HG03045 (cell line): ENCODE data around the gene MRTFB.
"Not testable (repeated sequence)": the region's sequence is repeated elsewhere in the genome, so short reads cannot be mapped to it uniquely, and the experiment has no call there.

Experiments
- ATAC-seq: cut with Tn5 transposase; IDR thresholded peaks from one replicate; pipeline ENCODE4 v1.9.1; 2021; ENCODE audit warnings: mild to moderate bottlenecking, moderate library complexity; ENCODE audit not compliant: unreplicated experiment

The MRTFB gene

DNA sequence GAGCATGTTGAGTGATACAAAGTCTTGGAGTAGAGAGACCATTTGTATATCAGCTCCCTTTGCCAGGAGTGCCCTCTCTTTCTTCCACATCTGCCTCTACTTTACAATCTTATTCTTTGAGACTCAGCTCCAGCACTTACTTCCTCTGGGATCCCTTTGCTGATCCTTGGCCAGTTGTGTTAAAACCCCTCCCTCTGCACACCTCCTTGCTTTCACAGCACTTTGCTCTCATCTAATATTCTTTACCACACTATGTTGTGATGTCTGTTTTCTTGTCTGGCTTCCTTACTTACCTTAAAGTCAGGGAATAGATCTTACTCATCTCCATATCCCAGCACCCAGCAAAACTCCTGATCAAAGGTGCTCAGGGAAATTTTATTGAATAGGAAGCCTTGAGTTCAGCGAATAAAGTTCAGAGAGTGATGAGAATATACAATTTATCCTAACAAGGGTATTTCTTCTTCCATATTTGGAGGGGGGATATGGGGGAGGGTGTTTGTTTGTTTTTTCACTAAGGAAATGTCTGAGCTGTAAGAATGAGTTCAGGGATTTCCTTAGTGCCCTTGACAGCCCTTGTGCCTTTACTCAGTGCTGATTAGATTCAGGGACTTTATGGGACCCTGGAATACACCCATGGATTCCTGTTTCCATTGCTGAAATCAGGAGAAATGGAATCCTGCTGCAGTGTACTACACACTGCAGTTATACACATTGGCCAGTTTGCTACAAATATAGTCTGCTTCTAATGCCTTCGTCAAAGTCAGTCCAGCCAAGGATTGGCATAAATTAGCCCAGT, 32.0 kb downstream of the MRTFB start:
- no peak for ATAC-seq

DNA sequence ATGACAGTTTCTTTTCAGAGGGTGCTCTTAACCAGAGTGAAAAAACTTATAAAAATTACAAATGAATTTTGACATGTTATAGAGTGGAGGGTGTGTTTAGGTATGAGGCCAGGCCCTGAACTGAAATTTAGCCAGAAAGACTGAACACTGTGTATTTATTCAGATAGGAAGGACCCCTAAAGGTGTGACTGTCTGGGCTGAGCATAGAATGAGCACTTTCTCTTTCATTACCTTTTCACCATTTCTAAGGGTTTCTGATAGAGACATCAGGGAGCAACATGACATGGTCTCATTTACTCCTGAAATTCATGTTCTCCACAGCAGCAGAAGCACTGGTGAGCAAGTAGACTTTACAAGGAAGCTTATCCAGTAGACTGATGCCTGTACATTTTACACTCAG, 32.9 kb downstream of the MRTFB start:
- no peak for ATAC-seq

DNA sequence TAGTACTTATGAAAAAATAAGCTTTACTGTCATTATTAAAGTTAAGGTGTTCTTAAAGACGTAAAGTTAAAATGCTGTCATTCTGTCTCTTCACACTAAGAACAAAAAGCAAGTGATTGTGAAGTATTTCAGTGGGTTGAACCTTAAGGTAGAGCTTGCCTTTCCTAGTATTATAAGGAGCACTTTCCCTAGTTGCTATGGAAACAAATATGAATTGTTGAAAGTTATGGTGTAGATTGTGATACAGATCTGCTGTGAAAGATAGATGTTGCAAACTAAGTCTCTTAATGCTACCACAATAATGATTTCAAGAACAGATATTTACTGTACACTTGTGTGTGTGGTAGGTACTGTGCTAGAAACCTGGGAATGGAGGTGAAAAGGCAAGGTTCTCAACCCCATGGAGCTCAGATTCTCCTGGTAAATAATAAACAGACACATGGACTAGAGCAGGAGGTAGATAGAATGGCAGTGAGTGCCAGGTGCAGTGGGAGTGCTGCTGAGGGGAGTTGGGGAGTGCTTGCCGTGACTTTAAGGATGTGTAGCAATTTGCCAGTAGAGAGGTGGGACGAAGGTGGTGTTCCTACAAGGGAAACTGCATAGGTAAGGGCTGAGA, 34.7 kb downstream of the MRTFB start:
- ATAC-seq: no peak

DNA sequence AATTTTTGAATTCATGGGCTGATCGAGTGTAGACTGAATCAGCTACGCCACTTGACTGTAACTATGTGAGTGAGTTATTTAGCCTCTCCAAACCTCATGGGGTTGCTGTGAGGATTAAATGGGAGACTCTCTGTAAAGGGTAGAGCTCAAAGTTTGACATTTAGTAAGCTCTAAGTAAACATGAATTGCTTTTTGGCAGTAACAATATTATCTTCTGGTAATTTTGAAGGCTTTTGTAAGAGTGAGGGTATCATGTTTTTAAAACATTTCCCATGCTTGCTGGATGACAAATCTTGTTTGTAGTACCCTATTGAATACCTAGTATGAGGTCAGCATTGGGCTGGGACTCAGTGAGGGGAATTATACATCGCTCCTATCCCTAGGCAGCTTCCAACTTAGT, 35.3 kb downstream of the MRTFB start:
- ATAC-seq: no peak

DNA sequence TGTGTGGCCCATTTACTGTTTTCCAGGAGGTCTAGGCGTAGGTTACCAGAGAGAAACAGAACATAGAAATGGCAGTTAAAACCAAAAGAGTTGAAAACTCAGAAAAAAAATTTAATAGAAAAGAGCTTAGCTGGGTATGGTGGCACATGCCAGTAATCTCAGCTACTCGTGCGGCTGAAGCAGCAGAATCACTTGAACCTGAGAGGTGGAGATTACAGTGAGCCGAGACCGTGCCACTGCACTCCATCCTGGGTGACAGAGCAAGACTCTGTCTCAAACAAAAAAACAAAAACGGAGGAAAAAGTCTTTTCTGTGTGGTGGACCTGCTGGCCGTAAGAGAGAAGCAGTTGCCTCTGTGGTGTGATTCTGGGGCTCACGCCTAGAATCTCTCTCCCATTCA, 35.8 kb downstream of the MRTFB start:
- no peak for ATAC-seq

DNA sequence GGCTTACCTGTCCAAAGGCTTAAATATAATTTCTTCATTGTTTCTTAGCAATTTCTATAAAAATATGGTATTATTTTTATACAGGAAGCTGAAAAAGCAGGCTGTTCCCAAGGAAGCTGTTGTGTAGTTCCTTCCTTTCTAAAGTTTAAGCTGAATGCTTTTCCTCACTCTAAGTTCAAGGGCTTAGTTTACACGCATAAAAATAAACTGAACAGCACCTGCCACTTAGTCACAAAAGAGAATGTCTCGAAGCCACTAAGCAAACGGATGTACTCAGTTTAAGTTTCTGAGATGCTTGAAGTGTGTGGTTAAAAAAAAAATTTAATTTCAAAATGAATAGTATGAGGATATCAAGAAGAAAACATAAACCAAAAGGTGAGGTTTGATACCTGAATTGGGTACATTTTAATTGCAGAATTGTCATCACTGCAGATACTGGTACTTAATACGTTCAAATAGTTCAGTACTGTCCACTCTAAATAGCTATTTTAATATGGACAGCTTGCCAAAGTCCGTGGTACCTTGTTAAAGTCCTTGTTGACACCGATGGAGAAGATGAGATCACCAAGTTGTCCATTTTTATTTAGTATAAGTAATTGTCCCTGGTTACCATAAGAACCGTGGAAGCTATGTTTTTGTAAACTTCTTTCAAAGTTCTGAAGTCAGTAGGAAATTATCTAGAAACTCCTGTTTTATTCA, 38.1 kb downstream of the MRTFB start:
- ATAC-seq: no peak

DNA sequence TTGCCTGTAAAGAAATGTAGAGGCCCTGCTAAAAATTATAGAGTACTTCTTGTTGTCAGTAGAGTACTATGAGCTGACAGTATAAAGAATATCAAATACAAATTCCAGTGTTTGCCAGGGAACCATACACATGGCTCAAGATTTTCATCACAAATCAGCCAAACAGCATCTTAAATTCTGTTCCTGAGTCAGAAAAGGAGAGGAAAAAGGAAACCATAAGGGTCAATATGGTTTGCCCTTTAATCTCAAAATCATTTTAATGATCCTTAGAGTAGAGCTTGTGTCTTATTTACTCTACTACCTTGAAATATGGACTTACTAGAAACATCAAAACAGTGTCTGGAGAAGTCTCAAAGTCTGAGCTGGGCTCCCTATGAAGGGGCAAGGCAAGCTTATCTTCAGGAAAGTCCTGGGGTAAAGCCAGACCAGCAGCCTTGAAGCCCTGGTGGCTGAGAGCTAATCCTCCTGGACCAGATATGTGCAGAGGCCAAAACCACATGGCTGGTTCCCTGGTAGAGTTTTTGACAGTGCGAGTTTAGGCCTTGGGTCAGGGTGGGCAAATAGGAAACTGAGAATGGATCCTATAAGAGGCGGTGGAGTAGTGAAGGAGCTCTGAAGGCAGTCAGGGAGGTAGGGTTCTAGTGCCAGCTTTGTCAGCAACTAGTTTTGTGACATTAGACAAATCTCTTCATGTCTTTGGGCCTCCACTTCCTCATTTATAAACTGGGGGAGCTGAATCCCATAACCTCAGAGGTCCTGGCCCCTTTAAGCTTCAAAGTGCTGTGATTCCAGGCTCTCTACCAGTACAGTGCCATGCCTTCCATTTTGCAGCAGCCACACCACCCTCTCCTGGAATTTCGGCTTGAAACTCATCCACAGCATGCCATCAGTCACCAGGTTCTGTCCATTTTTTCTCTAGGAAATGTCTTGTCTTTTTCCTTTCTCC, 38.9 kb downstream of the MRTFB start:
- ATAC-seq: no peak

DNA sequence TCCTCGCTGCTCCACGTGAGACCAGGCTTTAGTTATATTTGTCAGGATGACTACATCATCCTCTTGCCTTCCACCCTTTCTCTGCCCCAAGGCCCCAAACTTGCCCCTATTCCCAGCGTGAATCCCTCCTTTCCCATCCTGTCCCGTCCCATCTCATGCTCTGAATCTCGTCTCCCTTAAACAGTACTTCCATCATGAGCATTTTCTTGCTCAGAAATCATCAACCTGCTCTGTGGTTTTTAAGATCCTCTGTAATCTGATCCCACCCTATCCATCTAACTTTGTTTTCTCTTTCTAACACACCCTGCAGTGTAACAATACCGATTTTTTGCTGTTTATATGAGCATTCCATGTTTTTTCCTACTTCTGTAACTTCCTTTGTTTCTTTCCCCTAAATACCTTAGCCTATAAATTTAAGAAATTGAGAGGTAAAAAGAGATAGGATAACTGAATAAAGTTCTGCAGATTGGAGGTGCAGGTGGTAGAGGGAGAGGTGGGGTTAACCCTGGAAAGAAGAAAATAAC, 39.7 kb downstream of the MRTFB start:
- no peak for ATAC-seq

DNA sequence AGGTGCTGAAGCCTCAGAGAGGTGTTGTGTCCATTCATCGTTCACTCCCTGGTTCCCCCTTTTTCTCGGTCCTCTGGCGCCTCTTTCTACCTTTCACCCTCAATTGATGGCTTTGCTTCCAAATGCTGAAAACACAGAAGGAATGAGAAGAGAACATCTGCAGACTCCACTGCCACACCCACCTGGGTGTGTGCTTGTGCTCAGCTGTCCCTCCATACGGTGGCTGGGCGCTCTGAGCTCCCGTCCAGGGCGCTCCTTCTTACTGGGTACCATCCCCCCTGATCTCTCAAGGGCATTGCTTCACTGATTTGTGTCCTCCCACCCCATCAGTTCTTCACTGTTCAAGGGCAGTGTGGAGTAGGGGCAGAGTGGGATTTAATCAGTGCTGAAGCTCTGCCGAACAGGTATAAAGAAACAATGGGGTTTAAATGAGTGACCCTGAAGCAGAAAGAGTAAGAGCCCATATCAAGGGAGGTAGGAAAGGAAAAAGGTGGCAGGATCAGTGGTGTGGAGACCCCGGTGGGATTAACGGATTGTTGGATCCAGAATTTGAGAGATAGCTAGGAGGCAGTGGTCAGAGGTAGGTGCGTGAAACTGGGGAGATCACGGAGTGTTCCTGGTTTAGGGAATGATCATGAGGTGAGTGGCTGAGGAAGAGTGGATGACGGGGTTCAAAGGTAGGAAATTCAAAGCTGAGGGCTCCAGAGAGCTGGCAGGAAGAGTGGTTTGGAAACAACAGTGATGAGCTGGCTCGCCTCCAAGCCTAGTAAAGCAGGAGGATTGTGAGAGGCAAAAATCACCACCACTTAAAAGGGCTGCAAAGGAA, 40.8 kb downstream of the MRTFB start:
- ATAC-seq: no peak

DNA sequence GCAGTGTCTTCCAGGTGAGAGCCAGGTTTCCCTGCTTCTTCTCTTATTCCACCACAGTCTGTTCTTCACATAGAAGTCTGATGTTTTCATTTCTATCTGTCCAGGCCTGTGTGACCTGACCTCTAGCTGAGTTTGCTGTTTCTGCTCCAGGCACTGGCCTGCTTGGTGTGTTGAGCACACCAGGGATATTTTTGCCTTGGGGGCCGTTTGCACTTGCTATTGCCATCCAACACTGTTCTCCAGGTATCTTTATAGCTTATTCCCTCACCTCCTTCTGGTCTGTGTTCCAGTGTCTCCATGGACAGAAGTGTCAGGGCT, 41.4 kb downstream of the MRTFB start:
- no peak for ATAC-seq

DNA sequence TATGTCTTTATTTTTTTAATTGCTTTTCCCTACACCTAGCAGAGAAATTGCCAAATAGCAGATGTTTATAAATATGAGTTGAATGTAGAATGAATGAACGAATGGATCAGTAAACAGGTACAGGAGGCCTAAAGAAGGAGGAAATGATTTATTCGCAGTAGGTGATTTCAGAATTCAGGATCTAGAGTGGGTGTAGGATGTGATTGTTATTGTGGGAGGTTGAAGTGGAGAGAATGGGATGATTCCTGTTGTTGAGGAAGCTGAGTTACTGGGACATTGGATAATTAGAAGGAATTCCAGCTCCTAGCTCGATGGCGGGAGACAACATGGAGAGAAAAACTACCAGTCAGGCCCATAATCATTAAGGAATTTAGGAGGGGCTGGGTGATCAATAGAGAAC, 42.2 kb downstream of the MRTFB start:
- no peak for ATAC-seq

DNA sequence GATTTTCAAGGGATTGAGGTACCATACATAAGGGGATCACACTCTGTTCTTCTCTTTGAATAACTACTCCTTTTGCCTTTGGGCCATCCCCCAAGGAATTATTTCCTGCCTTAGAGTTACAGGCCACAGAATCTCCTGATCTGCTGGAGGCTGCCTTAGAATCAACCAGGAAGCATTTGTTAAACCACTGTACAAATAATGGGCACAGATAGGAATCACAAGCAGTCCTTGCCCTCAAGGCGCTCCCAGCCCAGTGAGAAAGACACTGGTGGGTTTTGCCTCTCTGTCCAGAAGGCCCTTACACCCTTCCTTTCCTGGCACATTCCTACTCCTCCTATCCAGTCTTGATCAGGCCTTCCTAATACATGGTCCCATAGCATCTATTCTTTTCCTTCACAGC, 45.9 kb downstream of the MRTFB start:
- no peak for ATAC-seq

DNA sequence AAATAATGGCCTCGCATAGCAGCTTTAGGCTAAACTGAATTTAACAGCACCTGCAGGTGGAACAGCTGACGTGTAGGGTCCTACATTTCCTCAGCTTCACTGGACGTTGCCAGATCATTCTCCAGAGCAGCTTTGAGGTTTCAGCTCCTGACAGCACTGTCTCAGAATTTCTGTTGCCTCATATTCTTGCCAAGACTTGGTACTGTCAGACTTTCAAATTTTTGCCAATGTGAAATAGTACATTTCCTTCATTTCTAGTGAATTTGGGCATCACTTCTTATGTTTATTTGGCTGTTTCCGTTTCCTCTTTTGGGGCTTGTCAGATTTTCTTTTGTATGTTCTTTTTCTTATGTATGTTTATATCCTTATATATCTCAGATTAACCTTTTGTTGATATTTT, 48.7 kb downstream of the MRTFB start:
- ATAC-seq: no peak

DNA sequence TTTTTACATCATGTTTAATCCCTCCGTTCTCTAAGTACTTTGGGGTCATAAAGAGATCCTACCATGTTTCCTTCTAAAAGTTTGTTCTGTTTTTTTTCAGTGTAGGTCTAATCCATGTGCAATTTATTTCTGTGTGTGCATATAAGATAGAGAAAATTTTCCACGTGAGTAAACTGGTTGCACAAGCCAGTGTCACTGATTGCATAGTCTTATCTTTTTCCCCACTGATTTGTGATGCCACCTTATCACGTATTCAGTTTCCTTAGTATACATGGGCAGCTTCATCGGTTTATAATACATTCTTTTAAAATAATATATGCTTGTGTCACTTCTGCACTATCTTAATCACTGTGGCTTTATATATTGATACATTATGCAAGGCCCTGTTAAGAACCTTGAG, 49.2 kb downstream of the MRTFB start:
- ATAC-seq: no peak

DNA sequence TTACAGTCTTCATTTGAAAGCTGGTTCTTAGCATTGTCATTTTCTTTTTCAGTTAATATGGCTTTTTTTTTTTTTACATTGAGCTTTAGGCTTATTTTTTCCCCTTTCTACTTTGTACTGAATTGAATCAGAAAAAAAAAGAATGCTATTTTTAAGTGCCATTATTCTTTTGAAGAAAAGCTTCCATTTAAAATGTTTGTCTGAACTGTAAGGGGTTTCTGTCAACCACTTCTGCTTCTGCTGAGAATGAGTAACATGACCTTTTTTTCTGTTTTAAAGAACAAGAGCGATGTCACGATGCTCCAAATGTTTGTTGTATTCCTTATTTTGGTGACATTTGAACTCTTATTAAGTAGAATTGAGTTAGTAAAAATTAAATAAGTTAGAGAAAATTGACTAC, 50.0 kb downstream of the MRTFB start:
- no peak for ATAC-seq

DNA sequence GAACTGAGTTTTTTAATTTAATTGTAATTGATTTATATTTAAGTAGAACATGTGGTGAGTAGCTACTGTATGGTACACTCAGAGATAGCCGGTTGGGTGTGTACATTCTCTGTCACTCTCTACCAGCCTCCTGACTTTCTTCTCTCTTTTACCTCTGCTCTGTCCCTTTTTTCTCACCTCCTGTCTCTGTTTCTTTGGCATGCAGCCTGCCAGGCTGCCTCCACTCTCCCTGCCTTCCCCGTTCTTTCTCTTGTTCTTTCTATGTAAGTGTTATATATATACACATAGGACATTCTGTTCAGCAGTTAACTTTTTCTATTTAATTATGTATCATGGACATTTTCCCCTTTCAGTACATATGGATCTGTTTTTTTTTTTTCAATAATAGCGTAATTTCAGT, 50.8 kb downstream of the MRTFB start:
- ATAC-seq: no peak

DNA sequence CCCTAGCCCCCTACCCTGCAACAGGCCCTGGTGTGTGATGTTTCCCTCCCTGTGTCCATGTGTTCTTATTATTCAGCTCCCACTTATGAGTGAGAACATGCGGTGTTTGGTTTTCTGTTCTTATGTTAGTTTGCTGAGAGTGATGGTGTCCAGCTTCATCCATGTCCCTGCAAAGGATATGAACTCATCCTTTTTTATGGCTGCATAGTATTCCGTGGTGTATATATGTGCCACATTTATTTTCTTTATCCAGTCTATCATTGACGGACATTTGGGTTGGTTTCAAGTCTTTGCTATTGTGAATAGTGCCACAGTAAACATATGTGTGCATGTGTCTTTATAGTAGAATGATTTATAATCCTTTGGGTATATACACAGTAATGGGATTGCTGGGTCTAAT, 51.3 kb downstream of the MRTFB start:
- not testable (repeated sequence) for ATAC-seq

DNA sequence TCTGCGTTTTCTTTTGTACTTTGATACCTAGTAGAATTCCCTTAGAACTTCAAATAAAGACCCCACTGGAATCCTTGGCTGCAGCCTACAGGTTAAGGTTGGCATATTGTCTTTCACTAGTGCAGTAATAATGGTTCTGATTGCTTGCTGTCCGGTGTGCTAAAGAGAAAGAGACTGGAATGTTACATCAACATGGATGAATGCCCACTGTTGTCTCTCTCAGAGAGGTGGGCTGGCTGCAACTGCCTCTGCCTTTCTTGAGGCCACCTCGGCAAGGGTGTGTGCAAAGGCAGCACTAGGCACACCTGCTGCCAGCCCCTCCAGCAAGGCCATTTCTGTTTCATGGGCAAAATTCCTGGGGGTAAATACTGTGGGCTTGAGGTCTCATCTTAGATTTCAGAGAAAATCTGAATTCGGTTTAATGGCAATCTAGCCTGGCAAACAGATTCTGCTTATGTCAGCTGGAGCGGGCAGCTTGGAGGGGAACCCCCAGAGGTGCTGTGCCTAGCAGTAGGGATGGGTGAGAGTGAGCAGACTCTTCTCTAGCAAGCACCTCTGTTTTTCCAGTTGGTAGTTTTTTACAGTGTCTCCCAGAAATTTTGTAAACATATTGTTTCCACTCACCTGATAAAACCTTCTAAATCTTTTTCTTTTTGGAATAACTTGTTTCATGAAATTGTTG, 54.0 kb downstream of the MRTFB start:
- ATAC-seq: no peak

DNA sequence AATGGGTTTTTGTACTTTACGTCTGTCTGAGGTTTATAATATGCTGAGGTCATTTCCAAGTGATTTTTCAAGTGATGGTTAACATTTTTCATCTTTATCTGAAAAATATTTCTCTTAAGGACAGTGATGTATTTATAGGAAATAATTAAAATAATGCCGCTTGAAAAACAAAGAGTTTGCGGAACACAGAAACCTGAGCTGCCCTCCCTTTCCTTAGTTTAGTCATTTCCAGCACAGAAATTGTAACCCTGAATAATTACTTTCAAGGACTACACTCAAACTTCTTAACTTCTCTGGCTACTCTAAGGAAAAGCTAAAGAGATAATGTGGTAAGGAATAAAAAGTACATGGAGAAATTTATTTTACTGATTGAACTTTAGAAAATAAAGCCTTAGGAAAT, 54.6 kb downstream of the MRTFB start:
- ATAC-seq: no peak

DNA sequence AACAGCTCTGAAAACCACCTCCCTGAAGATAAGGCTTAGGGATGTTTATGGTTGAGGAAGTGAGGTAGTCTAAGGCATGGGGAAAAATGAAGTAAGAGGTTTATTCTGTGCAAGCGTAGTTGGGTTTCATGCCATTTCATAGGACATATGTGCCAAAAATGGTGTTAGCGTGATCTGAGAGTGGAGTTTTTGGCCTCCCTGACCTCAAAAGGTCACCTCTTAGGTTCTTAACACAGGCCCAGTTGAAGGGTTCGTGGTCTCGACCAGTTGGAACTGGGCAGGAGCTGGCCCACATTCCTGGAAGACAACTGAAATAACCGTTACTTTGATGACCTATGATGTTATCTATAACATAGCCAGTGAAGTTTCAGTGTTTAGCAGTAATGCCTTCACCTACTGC, 57.0 kb downstream of the MRTFB start:
- no peak for ATAC-seq
